ENCODE data around the gene ST8SIA4.

Gene ST8SIA4

GRCh38 chr5:100903039-100903887 is at the start of gene ST8SIA4:
Gene ST8SIA4, minus strand, starts transcription at chr5:100903282. Its CDS starts 327 bp downstream, at chr5:100902955.
- peak; percentile 92 for DNase-seq

GRCh38 chr5:100950985-100951384 is 47.9 kb upstream of the ST8SIA4 start:
- DNase-seq, result no peak

- DNase-seq, result no peak
Measured at GRCh38 chr5:100913298-100913697, 10.2 kb upstream of the ST8SIA4 start.

GRCh38 chr5:100909034-100909433 is 6.0 kb upstream of the ST8SIA4 start:
- DNase-seq, result no peak

GRCh38 chr5:100905259-100905914 is 2.3 kb upstream of the ST8SIA4 start:
- DNase-seq, result peak; percentile 46

GRCh38 chr5:100904259-100904861 is 1.3 kb upstream of the ST8SIA4 start:
- DNase-seq, result peak; percentile 65

- DNase-seq, result peak; percentile 57
Measured at GRCh38 chr5:100902440-100903038, 543 bp downstream of the ST8SIA4 start.

GRCh38 chr5:100901821-100902341 is 1.2 kb downstream of the ST8SIA4 start:
- DNase-seq, result peak; percentile 84

GRCh38 chr5:100900796-100901781 is 2.0 kb downstream of the ST8SIA4 start:
- peak; percentile 92 for DNase-seq

GRCh38 chr5:100900142-100900795 is 2.8 kb downstream of the ST8SIA4 start:
- DNase-seq, result peak; percentile 62

GRCh38 chr5:100899675-100900074 is 3.4 kb downstream of the ST8SIA4 start:
- no peak for DNase-seq

- DNase-seq, result no peak
Measured at GRCh38 chr5:100898504-100899346, 4.4 kb downstream of the ST8SIA4 start.

- no peak for DNase-seq
Measured at GRCh38 chr5:100896054-100896453, 7.0 kb downstream of the ST8SIA4 start.

GRCh38 chr5:100890461-100891008 is 12.5 kb downstream of the ST8SIA4 start:
- no peak for DNase-seq

GRCh38 chr5:100889896-100890295 is 13.2 kb downstream of the ST8SIA4 start:
- DNase-seq, result no peak

- peak; percentile 71 for DNase-seq
Measured at GRCh38 chr5:100889165-100889743, 13.8 kb downstream of the ST8SIA4 start.

- no peak for DNase-seq
Measured at GRCh38 chr5:100877274-100877673, 25.8 kb downstream of the ST8SIA4 start.

GRCh38 chr5:100872408-100873190 is 30.5 kb downstream of the ST8SIA4 start:
- DNase-seq, result peak; percentile 22

Data from CD4-positive, alpha-beta T cell treated with Interleukin-12 subunit alpha and Interleukin-12 subunit beta, for 1 hour (primary cell).